SU-DHL-6 (cell line): Measurements from ENCODE around the gene CEACAM16.

Source experiments
- CTCF ChIP-seq: fragments of 200-600 bp; sonication (generic); IDR thresholded peaks from one replicate; pipeline ENCODE4 v1.5.1; 2017; ENCODE audit warnings: antibody characterized with exemption, mild to moderate bottlenecking, low read length, moderate library complexity; ENCODE audit not compliant: insufficient read depth, poor library complexity, severe bottlenecking
- EZH2phosphoT487 ChIP-seq: fragments of 200-600 bp; sonication (generic), shearing (Covaris generic); conservative IDR thresholded peaks from 2 replicates; pipeline ENCODE4 v1.6.1; 2018; ENCODE audit warnings: mild to moderate bottlenecking, antibody characterized with exemption, low read length, moderate library complexity, mixed read lengths

GRCh38 chr19:44735011-44735410, 36.1 kb downstream of the CEACAM16 start:
- TF ChIP-seq CTCF, result no peak
- no peak for TF ChIP-seq EZH2phosphoT487
